Calu3 (cell line): ENCODE results near the gene MIF. TPM values are rescaled to one million over a fixed set of nuclear protein-coding genes. Genes with fewer than 3 reads are reported as not detected.

Experiments
- BruUV-seq: library from RNA; stranded (reverse); fragments of 400-500 nt; replicated peaks from 2 replicates; lab custom pipeline; 2021; lab: Mats Ljungman, UMichigan
- CTCF ChIA-PET: fragments of 300-600 bp; sonication (Branson Sonifier 250); formaldehyde crosslinking; loops from one replicate; lab custom pipeline; 2022; ENCODE audit warnings: antibody characterized with exemption; lab: Charles Lee
- DNase-seq: peaks from one replicate; pipeline ENCODE4 v3.0.0; 2022
- H3K27ac Mint-ChIP-seq: one replicate; pipeline ENCODE4 v1.8.0; 2022; ENCODE audit warnings: mixed read lengths; ENCODE audit not compliant: unreplicated experiment
- H3K27me3 Mint-ChIP-seq: one replicate; pipeline ENCODE4 v1.8.0; 2022; ENCODE audit warnings: mixed read lengths; ENCODE audit not compliant: unreplicated experiment
- H3K36me3 Mint-ChIP-seq: one replicate; pipeline ENCODE4 v1.8.0; 2022; ENCODE audit warnings: mild to moderate bottlenecking, moderate library complexity, mixed read lengths; ENCODE audit not compliant: insufficient read depth, unreplicated experiment
- H3K4me1 Mint-ChIP-seq: one replicate; pipeline ENCODE4 v1.8.0; 2022; ENCODE audit warnings: mild to moderate bottlenecking, low read depth, mixed read lengths; ENCODE audit not compliant: unreplicated experiment
- H3K4me3 Mint-ChIP-seq: one replicate; pipeline ENCODE4 v1.8.0; 2022; ENCODE audit warnings: mild to moderate bottlenecking, low read depth, moderate library complexity, mixed read lengths; ENCODE audit not compliant: unreplicated experiment
- H3K9me3 Mint-ChIP-seq: one replicate; pipeline ENCODE4 v1.8.0; 2022; ENCODE audit warnings: low read depth, mixed read lengths; ENCODE audit not compliant: unreplicated experiment
- intact Hi-C: fragments of 100-400 bp; cut with micrococcal nuclease; formaldehyde crosslinking; loops from one replicate; pipeline ENCODE4 v1.10.0; 2022; ENCODE audit not compliant: unreplicated experiment
- total RNA-seq: library from RNA; stranded (reverse); gene quantifications from 2 replicates; pipeline ENCODE4 v1.2.3, GENCODE V29; 2022
- TF ChIP-seq, protein P1 (sequence below): fragments of 200-600 bp; IDR thresholded peaks from one replicate; pipeline ENCODE4 v1.8.0; 2022; ENCODE audit warnings: antibody characterized with exemption; ENCODE audit not compliant: unreplicated experiment

Gene MIF
- total RNA-seq, 1 experiment from 2014 or later = 679 TPM

- Mint-ChIP-seq H3K4me3 (no peak overlapping the region), H3K4me1 (no peaks in the 10 kb centered on the region), H3K36me3 (peaks cover 27% of the 10 kb centered on the region), H3K27ac (no peak overlapping the region), H3K9me3 (peaks cover 4% of the 10 kb centered on the region), H3K27me3 (no peaks in the 10 kb centered on the region)
- no TSS peak for BruUV-seq
- TF ChIP-seq, protein P1, sequence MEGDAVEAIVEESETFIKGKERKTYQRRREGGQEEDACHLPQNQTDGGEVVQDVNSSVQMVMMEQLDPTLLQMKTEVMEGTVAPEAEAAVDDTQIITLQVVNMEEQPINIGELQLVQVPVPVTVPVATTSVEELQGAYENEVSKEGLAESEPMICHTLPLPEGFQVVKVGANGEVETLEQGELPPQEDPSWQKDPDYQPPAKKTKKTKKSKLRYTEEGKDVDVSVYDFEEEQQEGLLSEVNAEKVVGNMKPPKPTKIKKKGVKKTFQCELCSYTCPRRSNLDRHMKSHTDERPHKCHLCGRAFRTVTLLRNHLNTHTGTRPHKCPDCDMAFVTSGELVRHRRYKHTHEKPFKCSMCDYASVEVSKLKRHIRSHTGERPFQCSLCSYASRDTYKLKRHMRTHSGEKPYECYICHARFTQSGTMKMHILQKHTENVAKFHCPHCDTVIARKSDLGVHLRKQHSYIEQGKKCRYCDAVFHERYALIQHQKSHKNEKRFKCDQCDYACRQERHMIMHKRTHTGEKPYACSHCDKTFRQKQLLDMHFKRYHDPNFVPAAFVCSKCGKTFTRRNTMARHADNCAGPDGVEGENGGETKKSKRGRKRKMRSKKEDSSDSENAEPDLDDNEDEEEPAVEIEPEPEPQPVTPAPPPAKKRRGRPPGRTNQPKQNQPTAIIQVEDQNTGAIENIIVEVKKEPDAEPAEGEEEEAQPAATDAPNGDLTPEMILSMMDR = no peak
- intact Hi-C loops = no loop called here
- CTCF ChIA-PET = no interaction called here
- no peak for DNase-seq
These were observed 28.7 kb downstream of the MIF start for GRCh38 chr22:23922921-23923320.

GRCh38 chr22:23925020-23925606 is 30.9 kb downstream of the MIF start:
- Mint-ChIP-seq H3K4me3 (no peak overlapping the region), H3K4me1 (no peaks in the 10 kb centered on the region), H3K9me3 (peaks cover 4% of the 10 kb centered on the region), H3K27ac (no peak overlapping the region), H3K36me3 (peaks cover 31% of the 10 kb centered on the region), H3K27me3 (no peaks in the 10 kb centered on the region)
- DNase-seq = no peak
- TF ChIP-seq, protein P1 = no peak
- CTCF ChIA-PET = no interaction called here
- no TSS peak for BruUV-seq
- intact Hi-C loops = no loop called here

GRCh38 chr22:23926561-23926960 is 32.4 kb downstream of the MIF start:
- H3K36me3 Mint-ChIP-seq = peaks cover 21% of the 10 kb centered on the region
- H3K4me1 Mint-ChIP-seq = no peaks in the 10 kb centered on the region
- no peak overlapping the region for H3K27ac Mint-ChIP-seq
- intact Hi-C loops = no loop called here
- peaks cover 8% of the 10 kb centered on the region for H3K9me3 Mint-ChIP-seq
- CTCF ChIA-PET = interaction anchor here (0.7 kb wide), 1 partner anchor 297 kb away, joined by 3 read pairs; no protein-coding TSS in a partner anchor
- no peaks in the 10 kb centered on the region for H3K27me3 Mint-ChIP-seq
- DNase-seq = no peak
- no peak overlapping the region for H3K4me3 Mint-ChIP-seq
- TF ChIP-seq, protein P1 = no peak
- BruUV-seq = no TSS peak

DNA sequence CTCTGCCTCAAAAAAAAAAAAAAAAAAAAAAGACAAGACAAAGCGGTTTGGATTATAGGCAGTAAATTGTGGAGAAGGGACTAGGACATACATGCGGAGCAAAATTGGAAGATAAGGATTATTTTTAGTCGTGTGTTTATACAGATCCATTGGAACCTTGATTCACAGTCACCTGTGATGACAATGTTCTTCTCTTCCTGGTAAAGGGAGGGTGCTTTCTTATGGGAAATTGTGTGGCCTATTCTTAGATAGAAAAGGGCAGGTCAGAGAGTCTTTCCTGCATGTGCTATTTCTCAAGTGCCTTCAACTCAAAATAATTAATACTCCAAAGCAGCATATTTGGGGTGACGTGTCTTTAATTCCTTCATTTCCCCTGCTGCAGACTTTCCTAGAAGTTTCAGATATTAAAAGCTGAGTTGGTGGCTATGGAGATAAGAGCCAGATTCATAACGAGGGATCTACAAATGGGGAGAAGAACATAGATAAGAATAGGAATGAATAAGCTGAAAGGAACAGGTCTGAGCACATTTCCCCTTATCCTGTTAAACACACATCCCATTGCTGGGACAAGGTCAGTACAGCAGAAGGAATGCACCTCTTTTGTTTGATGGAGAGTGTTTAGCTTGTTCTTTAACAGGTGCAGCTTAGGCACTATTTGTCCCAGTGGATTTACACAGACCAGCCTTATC is 44.3 kb downstream of the MIF start:
- intact Hi-C loops = no loop called here
- Mint-ChIP-seq H3K4me1 (no peaks in the 10 kb centered on the region), H3K9me3 (no peaks in the 10 kb centered on the region), H3K36me3 (no peaks in the 10 kb centered on the region), H3K27ac (no peak overlapping the region), H3K4me3 (no peak overlapping the region), H3K27me3 (no peaks in the 10 kb centered on the region)
- no peak for DNase-seq
- CTCF ChIA-PET = interaction anchor here (0.7 to 0.8 kb wide), 2 partner anchors 44 to 74 kb away, joined by 3 read pairs; partner anchors contain the start of gene MIF
- TF ChIP-seq, protein P1 = no peak
- no TSS peak for BruUV-seq
